Measurements from ENCODE around the gene RYR2.

RYR2 gene

GRCh38 chr1:237478842-237479241, 436.9 kb downstream of the RYR2 start:
- DNase-seq = no peak

GRCh38 chr1:237482777-237483176, 440.8 kb downstream of the RYR2 start:
- DNase-seq = no peak

DNA sequence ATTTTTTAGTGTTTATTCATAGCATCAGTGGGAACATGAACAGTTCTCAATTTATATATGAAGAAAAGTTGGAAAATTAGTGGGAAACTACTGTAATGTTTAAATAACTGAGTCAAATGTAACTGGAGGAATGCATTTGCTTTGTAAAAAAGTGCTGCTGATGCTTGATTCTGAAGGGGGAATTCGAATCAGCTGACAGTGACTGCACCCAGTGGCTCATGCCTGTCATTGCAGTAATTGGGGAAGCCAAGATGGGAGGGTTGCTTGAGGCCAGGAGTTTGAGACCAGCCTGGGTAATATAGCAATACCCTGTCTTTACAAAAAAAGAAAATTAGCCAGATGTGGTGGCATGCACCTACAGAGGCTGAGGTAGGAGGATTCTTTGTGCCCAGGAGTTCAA, 450.4 kb downstream of the RYR2 start:
- DNase-seq = no peak

GRCh38 chr1:237500566-237500965, 458.6 kb downstream of the RYR2 start:
- DNase-seq = no peak

- no peak for DNase-seq
Observed at GRCh38 chr1:237503292-237503691, 461.3 kb downstream of the RYR2 start.

DNA sequence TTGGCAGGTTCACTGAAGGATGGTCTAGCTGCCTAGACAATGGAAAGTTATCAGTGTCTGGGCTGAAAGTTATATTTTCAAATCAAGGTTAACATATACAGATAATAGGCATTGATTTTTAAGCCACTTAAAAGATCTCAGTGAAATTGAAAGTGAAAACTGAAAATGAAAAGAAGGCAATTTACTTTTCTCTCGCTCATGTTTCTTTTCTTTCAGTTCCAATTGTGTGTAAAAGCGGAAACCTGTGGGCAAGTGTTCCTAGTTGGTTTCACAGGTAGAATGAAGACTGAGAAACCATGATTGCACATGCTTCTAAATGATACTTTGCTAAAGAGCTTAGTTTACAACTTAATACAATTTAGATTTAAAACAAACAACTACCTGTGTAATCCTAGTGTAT, 465.0 kb downstream of the RYR2 start:
- DNase-seq = no peak

GRCh38 chr1:237509748-237510147, 467.8 kb downstream of the RYR2 start:
- DNase-seq = no peak

GRCh38 chr1:237525102-237525501, 483.1 kb downstream of the RYR2 start:
- DNase-seq = no peak

DNA sequence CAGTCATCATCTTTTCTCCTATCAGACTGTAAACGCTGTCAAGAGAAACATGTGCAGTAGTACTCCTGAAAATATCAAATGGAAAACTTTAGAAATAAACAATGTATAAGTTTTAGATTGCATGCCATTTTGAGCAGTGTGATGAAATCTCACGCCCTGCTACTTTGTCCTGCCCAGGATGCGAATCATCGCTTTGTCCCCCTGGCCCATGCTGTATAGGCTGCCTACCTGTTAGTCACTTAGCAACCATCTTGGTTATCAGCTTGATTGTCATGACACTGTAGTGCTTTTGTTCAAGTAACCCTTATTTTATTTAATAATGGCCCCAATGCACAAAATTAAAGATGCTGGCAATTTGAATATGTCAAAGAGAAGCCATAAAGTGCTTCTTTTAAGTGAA, 485.8 kb downstream of the RYR2 start:
- no peak for DNase-seq

GRCh38 chr1:237528545-237528944, 486.6 kb downstream of the RYR2 start:
- DNase-seq = no peak

- DNase-seq = no peak
Observed at GRCh38 chr1:237539055-237539454, 497.1 kb downstream of the RYR2 start.

- DNase-seq = no peak
Observed at GRCh38 chr1:237542525-237543418, 500.8 kb downstream of the RYR2 start.

GRCh38 chr1:237553078-237553477, 511.1 kb downstream of the RYR2 start:
- no peak for DNase-seq

DNA sequence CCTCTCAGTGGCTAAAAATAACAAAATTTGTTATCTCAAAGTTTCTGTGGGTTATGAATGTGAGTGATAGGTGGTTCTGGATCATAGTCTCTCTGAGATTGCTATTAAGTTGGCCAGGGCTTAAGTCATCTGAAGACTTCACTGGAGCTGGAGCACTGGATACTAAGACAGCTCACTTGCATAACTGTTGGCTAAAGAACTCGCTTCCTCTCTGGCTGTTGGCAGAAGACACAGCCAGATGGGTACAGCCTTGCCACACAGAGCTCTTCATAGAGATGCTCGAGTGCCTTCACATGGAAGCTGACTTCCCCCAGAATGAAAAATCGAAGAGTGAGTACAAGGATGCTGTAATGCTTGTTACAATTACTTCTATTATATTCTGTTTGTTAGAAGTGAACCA, 514.9 kb downstream of the RYR2 start:
- DNase-seq = no peak

GRCh38 chr1:237562242-237562823, 520.3 kb downstream of the RYR2 start:
- peak; percentile 38 for DNase-seq

DNA sequence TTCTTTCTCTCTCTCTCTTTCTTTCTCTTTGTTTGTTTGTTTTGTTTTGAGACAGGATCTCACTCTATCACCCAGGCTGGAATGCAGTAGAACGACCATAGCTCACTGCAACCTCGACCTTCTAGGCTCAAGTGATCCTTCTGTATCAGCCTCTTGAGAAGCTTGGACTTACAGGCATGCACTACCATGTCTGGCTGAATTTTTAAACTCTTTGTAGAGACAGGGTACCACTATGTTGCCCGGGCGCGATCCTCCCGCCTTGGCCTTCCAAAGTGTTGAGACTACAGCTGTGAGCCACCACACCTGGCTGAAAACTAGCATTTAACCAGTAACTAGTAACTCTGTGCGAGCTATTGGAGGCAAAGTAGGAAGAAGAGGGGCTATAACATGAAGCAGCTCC, 523.3 kb downstream of the RYR2 start:
- DNase-seq = no peak

- DNase-seq = no peak
Observed at GRCh38 chr1:237566581-237566980, 524.6 kb downstream of the RYR2 start.

GRCh38 chr1:237568955-237569354, 527.0 kb downstream of the RYR2 start:
- DNase-seq = no peak

DNA sequence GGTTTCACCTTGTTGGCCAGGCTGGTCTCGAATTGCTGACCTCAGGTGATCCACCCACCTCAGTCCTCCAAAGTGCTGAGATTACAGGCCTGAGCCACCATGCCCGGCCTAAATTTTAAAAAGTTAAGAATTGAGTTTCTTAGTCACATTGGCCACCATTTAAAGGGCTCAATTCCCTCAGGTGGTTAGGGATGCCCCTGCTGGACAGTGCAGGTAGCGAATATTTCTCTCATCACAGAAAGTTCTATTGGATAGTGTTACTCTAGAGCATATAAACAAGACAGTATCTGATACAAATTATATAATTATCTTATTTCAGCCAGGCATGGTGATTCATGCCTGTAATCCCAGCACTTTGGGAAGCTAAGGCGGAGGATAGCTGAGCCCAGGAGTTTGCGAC, 528.5 kb downstream of the RYR2 start:
- no peak for DNase-seq

DNA sequence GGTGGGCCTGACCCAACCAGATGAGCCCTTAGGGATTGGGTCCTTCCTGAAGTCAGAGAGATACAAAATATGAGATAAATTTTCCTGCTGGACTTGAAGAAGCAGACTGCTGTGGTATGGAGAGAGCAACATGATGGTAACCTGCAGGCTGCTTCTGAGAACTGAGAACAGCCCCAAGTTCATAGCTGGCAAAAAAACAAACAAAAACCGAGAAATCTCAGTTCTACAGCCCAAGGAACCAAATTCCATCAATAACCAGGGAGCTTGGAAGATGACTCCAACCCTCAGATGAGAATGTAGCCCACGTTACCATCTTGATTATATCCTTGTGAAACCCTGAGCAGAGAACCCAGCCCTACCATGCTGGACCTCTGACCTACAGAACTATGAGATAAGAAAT, 532.6 kb downstream of the RYR2 start:
- no peak for DNase-seq

- no peak for DNase-seq
Observed at GRCh38 chr1:237578540-237578939, 536.6 kb downstream of the RYR2 start.

GRCh38 chr1:237580726-237581125, 538.7 kb downstream of the RYR2 start:
- no peak for DNase-seq

- DNase-seq = no peak
Observed at GRCh38 chr1:237583270-237583669, 541.3 kb downstream of the RYR2 start.

GRCh38 chr1:237583756-237584155, 541.8 kb downstream of the RYR2 start:
- no peak for DNase-seq

DNA sequence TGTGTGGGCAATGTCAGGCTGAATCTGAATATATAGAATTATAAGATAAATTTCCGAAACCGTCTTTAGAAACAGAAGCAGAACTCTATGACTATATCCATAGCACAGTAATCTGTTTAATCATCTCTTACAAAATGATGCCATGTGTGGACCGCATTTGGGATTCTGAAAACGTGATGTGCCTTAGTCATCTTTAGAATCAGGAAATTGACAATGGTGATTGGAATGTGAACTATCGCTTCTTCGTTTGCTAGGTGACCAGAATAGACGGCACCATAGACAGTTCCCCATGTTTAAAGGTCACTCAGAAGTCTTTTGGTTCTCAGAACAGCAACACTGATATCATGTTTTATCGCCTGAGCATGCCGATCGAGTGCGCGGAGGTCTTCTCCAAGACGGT, 548.4 kb downstream of the RYR2 start:
- no peak for DNase-seq

All from NCI-H1417 treated with DMSO at 0.1 percent for 48 hours (cell line).